ENCODE measurements around the gene BCAS4. TPM values are rescaled to one million over a fixed set of nuclear protein-coding genes. Genes with fewer than 3 reads are reported as not detected.

BCAS4 gene
- total RNA-seq, 1 experiment from 2014 or later, result 34.8 TPM

DNA sequence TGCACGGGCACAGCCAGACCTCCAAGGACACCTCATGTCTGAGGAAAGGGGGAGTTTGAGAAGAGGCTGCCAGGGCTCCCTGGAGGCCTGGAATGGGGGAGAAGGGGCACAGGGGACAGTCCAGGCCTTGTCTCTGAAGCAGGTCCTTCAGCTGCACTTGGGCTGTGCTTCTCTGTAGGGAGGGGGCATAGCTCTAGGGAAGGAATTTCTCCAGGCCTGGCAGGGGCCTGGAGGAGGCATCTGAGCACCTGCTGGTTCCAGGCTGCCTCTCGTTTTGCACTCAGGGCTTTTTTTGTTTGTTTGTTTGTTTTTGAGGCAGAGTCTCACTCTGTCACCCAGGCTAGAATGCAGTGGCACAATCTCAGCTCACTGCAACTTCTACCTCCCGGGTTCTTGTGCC is 67.7 kb downstream of the BCAS4 start:
- ATAC-seq, result no peak
- Histone ChIP-seq H3K36me3 (ENCODE audit: control insufficient read depth, insufficient read depth, low read length) (no peaks in the 10 kb centered on the region), H3K4me1 (ENCODE audit: control insufficient read depth, insufficient read depth, low read length) (no peaks in the 10 kb centered on the region), H3K27me3 (ENCODE audit: control insufficient read depth, insufficient read depth, low read length) (no peaks in the 10 kb centered on the region), H3K4me3 (ENCODE audit: low read depth in 2 of 2, low read length in 2 of 2) (no peak overlapping the region), H3K27ac (ENCODE audit: low read length) (no peak overlapping the region), H3K9me3 (ENCODE audit: control insufficient read depth, insufficient read depth, low read depth, low read length) (no peaks in the 10 kb centered on the region)
- POLR2A ChIA-PET, result no interaction called here
- TF ChIP-seq, protein P1, sequence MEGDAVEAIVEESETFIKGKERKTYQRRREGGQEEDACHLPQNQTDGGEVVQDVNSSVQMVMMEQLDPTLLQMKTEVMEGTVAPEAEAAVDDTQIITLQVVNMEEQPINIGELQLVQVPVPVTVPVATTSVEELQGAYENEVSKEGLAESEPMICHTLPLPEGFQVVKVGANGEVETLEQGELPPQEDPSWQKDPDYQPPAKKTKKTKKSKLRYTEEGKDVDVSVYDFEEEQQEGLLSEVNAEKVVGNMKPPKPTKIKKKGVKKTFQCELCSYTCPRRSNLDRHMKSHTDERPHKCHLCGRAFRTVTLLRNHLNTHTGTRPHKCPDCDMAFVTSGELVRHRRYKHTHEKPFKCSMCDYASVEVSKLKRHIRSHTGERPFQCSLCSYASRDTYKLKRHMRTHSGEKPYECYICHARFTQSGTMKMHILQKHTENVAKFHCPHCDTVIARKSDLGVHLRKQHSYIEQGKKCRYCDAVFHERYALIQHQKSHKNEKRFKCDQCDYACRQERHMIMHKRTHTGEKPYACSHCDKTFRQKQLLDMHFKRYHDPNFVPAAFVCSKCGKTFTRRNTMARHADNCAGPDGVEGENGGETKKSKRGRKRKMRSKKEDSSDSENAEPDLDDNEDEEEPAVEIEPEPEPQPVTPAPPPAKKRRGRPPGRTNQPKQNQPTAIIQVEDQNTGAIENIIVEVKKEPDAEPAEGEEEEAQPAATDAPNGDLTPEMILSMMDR (IDR thresholded peaks at IDR 0.05), result no peak
- TF ChIP-seq TCF7L2 (IDR thresholded peaks at IDR 0.05; ENCODE audit: low read depth, low read length) (no peak), SIN3A (IDR thresholded peaks at IDR 0.05; ENCODE audit: borderline replicate concordance, insufficient read depth, low read depth, low read length) (no peak), POLR2AphosphoS5 (IDR thresholded peaks at IDR 0.05; ENCODE audit: low read depth, low read length) (no peak)
- TF ChIP-seq, protein P2, sequence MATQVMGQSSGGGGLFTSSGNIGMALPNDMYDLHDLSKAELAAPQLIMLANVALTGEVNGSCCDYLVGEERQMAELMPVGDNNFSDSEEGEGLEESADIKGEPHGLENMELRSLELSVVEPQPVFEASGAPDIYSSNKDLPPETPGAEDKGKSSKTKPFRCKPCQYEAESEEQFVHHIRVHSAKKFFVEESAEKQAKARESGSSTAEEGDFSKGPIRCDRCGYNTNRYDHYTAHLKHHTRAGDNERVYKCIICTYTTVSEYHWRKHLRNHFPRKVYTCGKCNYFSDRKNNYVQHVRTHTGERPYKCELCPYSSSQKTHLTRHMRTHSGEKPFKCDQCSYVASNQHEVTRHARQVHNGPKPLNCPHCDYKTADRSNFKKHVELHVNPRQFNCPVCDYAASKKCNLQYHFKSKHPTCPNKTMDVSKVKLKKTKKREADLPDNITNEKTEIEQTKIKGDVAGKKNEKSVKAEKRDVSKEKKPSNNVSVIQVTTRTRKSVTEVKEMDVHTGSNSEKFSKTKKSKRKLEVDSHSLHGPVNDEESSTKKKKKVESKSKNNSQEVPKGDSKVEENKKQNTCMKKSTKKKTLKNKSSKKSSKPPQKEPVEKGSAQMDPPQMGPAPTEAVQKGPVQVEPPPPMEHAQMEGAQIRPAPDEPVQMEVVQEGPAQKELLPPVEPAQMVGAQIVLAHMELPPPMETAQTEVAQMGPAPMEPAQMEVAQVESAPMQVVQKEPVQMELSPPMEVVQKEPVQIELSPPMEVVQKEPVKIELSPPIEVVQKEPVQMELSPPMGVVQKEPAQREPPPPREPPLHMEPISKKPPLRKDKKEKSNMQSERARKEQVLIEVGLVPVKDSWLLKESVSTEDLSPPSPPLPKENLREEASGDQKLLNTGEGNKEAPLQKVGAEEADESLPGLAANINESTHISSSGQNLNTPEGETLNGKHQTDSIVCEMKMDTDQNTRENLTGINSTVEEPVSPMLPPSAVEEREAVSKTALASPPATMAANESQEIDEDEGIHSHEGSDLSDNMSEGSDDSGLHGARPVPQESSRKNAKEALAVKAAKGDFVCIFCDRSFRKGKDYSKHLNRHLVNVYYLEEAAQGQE (IDR thresholded peaks at IDR 0.05; ENCODE audit: insufficient read depth in 1 of 2, low read depth in 2 of 2, low read length in 1 of 2), result no peak
- CTCF ChIA-PET, result interaction anchor here (0.7 kb wide), 1 partner anchor 28 kb away, joined by 8 read pairs; no protein-coding TSS in a partner anchor
- no TSS peak for BruUV-seq (replicated peaks)
- intact Hi-C loops (cut with micrococcal nuclease; ENCODE audit: unreplicated experiment) (no loop called here), in situ Hi-C loops (cut with HindIII; ENCODE audit: low pct_unique_long_range_greater_than_20kb, low sequenced_read_pairs) (no loop called here)
- no peak for DNase-seq (ENCODE audit: low read depth, low spot score)

DNA sequence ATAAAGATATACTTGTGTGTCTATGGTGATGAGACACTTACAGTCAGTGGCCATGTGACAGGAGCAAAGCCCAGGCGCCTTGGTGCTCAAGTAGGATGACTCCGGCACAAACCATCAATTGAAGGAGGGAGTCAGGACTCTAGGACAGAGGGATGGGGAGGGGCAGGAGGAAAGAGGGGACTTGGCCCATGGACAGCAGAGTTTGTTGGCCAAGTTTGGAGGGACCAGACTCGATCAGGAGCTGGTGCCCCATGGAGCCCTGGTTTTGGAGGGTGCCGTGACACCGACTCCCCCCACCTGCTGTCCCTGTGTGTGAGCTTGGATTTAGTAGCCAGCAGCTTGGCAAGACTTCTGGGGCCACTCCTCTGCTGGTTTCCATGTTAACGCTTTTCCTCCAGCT is 70.3 kb downstream of the BCAS4 start:
- BruUV-seq (replicated peaks), result no TSS peak
- Histone ChIP-seq H3K4me1 (ENCODE audit: control insufficient read depth, insufficient read depth, low read length) (no peaks in the 10 kb centered on the region), H3K9me3 (ENCODE audit: control insufficient read depth, insufficient read depth, low read depth, low read length) (no peaks in the 10 kb centered on the region), H3K36me3 (ENCODE audit: control insufficient read depth, insufficient read depth, low read length) (no peaks in the 10 kb centered on the region), H3K27me3 (ENCODE audit: control insufficient read depth, insufficient read depth, low read length) (no peaks in the 10 kb centered on the region), H3K4me3 (ENCODE audit: low read depth in 2 of 2, low read length in 2 of 2) (no peak overlapping the region), H3K27ac (ENCODE audit: low read length) (no peak overlapping the region)
- TF ChIP-seq, protein P1 (IDR thresholded peaks at IDR 0.05), result no peak
- ChIA-PET CTCF (interaction anchor here (0.5 kb wide), 1 partner anchor 72 kb away, joined by 4 read pairs; no protein-coding TSS in a partner anchor), POLR2A (no interaction called here)
- no peak for ATAC-seq
- in situ Hi-C loops (cut with HindIII; ENCODE audit: low pct_unique_long_range_greater_than_20kb, low sequenced_read_pairs) (no loop called here), intact Hi-C loops (cut with micrococcal nuclease; ENCODE audit: unreplicated experiment) (no loop called here)
- DNase-seq (ENCODE audit: low read depth, low spot score), result no peak

DNA sequence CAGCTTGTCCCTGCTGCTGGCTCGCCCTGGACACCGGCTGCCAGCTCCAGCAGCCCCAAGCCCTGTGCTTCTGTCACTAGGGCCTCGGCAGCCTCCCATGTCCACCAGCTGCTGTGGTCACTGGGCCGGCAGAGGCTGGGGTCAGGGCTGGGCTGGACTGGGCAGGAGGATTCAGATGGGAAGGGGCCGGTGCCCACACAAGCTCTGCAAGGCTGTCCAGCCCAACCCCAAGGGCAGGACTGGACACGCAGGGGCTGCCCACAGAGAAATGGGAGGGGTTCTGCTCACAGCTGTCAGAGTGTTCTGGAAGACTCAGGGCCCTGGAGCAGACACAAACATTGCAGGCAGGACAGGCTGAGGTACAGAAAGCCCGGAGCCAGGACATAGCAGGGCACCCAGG is 70.7 kb downstream of the BCAS4 start:
- no peak overlapping the region for H3K4me3 ChIP-seq (ENCODE audit: low read depth in 2 of 2, low read length in 2 of 2)
- no peak overlapping the region for H3K27ac ChIP-seq (ENCODE audit: low read length)
- no TSS peak for BruUV-seq (replicated peaks)
- H3K27me3 ChIP-seq (ENCODE audit: control insufficient read depth, insufficient read depth, low read length), result no peaks in the 10 kb centered on the region
- intact Hi-C loops (cut with micrococcal nuclease; ENCODE audit: unreplicated experiment) (no loop called here), in situ Hi-C loops (cut with HindIII; ENCODE audit: low pct_unique_long_range_greater_than_20kb, low sequenced_read_pairs) (no loop called here)
- ChIA-PET CTCF (no interaction called here), POLR2A (no interaction called here)
- ATAC-seq (no peak), DNase-seq (ENCODE audit: low read depth, low spot score) (no peak)
- TF ChIP-seq SIN3A (IDR thresholded peaks at IDR 0.05; ENCODE audit: borderline replicate concordance, insufficient read depth, low read depth, low read length) (no peak), POLR2AphosphoS5 (IDR thresholded peaks at IDR 0.05; ENCODE audit: low read depth, low read length) (no peak), TCF7L2 (IDR thresholded peaks at IDR 0.05; ENCODE audit: low read depth, low read length) (no peak)
- TF ChIP-seq, protein P1 (IDR thresholded peaks at IDR 0.05), result no peak
- TF ChIP-seq, protein P2 (IDR thresholded peaks at IDR 0.05; ENCODE audit: insufficient read depth in 1 of 2, low read depth in 2 of 2, low read length in 1 of 2), result no peak
- H3K36me3 ChIP-seq (ENCODE audit: control insufficient read depth, insufficient read depth, low read length), result no peaks in the 10 kb centered on the region
- H3K9me3 ChIP-seq (ENCODE audit: control insufficient read depth, insufficient read depth, low read depth, low read length), result no peaks in the 10 kb centered on the region
- no peaks in the 10 kb centered on the region for H3K4me1 ChIP-seq (ENCODE audit: control insufficient read depth, insufficient read depth, low read length)

Measured in Panc1 (cell line).